H9 (cell line): ENCODE results near the gene ATAD5. TPM values are rescaled to one million over a fixed set of nuclear protein-coding genes. Genes with fewer than 3 reads are reported as not detected.

Source experiments
- DNase-seq: peaks from one replicate; pipeline ENCODE4 v3.0.0-alpha.2; 2017
- H2AFZ ChIP-seq: one replicate; pipeline ENCODE4 v1.6.1; 2013; ENCODE audit warnings: mild to moderate bottlenecking, low read length, control low read depth, moderate library complexity
- H2AK5ac ChIP-seq: 2 replicates; pipeline ENCODE4 v1.6.1; 2013; ENCODE audit warnings: low read length, control low read depth, mixed read lengths; ENCODE audit not compliant: insufficient read length
- H2BK120ac ChIP-seq: one replicate; pipeline ENCODE4 v1.6.1; 2013; ENCODE audit warnings: low read depth, mild to moderate bottlenecking, low read length, control low read depth, inconsistent platforms; ENCODE audit not compliant: poor library complexity, severe bottlenecking
- H2BK12ac ChIP-seq: 2 replicates; pipeline ENCODE4 v1.6.1; 2013; ENCODE audit warnings: low read length, control low read depth, mixed read lengths, low read depth; ENCODE audit not compliant: insufficient read length
- H2BK15ac ChIP-seq: 2 replicates; pipeline ENCODE4 v1.6.1; 2013; ENCODE audit warnings: low read depth, low read length, control low read depth
- H2BK20ac ChIP-seq: one replicate; pipeline ENCODE4 v1.6.1; 2013; ENCODE audit warnings: low read depth, mild to moderate bottlenecking, low read length, control low read depth, inconsistent platforms; ENCODE audit not compliant: poor library complexity, severe bottlenecking
- H2BK5ac ChIP-seq: 2 replicates; pipeline ENCODE4 v1.6.1; 2013; ENCODE audit warnings: low read length, control low read depth, mixed read lengths; ENCODE audit not compliant: insufficient read length
- H3K14ac ChIP-seq: 2 replicates; pipeline ENCODE4 v1.6.1; 2013; ENCODE audit warnings: low read length, control low read depth; ENCODE audit not compliant: insufficient read depth
- H3K18ac ChIP-seq: 2 replicates; pipeline ENCODE4 v1.6.1; 2013; ENCODE audit warnings: low read depth, mild to moderate bottlenecking, mixed read lengths, low read length, control low read depth; ENCODE audit not compliant: insufficient read length
- H3K23ac ChIP-seq: 2 replicates; pipeline ENCODE4 v1.6.1; 2013; ENCODE audit warnings: low read length, control low read depth, mixed read lengths, low read depth; ENCODE audit not compliant: insufficient read length
- H3K23me2 ChIP-seq: 2 replicates; pipeline ENCODE4 v1.6.1; 2013; ENCODE audit warnings: low read depth, mild to moderate bottlenecking, mixed read lengths, low read length, control low read depth; ENCODE audit not compliant: insufficient read length, poor library complexity, severe bottlenecking
- H3K27ac ChIP-seq: 2 replicates; pipeline ENCODE4 v1.5.1; 2013; ENCODE audit warnings: low read length, control low read depth, mixed read lengths, low read depth; ENCODE audit not compliant: insufficient read length
- H3K27me3 ChIP-seq: 2 replicates; pipeline ENCODE4 v1.6.1; 2013; ENCODE audit warnings: low read length, control low read depth, inconsistent platforms; ENCODE audit not compliant: insufficient read depth
- H3K4ac ChIP-seq: 2 replicates; pipeline ENCODE4 v1.6.1; 2013; ENCODE audit warnings: low read depth, mild to moderate bottlenecking, control low read depth, inconsistent platforms, low read length, moderate library complexity
- H3K4me1 ChIP-seq: 2 replicates; pipeline ENCODE4 v1.6.1; 2013; ENCODE audit warnings: low read length, control low read depth, inconsistent platforms; ENCODE audit not compliant: insufficient read depth
- H3K4me2 ChIP-seq: 2 replicates; pipeline ENCODE4 v1.6.1; 2013; ENCODE audit warnings: low read length, control low read depth, mixed read lengths; ENCODE audit not compliant: insufficient read length, insufficient read depth
- H3K56ac ChIP-seq: 2 replicates; pipeline ENCODE4 v1.6.1; 2013; ENCODE audit warnings: low read depth, mild to moderate bottlenecking, mixed read lengths, low read length, control low read depth; ENCODE audit not compliant: insufficient read length
- H3K79me1 ChIP-seq: 2 replicates; pipeline ENCODE4 v1.6.1; 2013; ENCODE audit warnings: low read depth, mild to moderate bottlenecking, moderate library complexity, low read length, control low read depth, inconsistent platforms; ENCODE audit not compliant: insufficient read depth, poor library complexity, severe bottlenecking
- H3K79me2 ChIP-seq: 2 replicates; pipeline ENCODE4 v1.6.1; 2013; ENCODE audit warnings: low read length, control low read depth, inconsistent platforms; ENCODE audit not compliant: insufficient read depth
- H3K9ac ChIP-seq: 2 replicates; pipeline ENCODE4 v1.6.1; 2013; ENCODE audit warnings: low read length, control low read depth, mixed read lengths; ENCODE audit not compliant: insufficient read length; ENCODE audit errors: extremely low read depth
- H3K9me3 ChIP-seq: one replicate; pipeline ENCODE4 v1.6.1; 2013; ENCODE audit warnings: low read depth, low read length, inconsistent platforms; ENCODE audit not compliant: control insufficient read depth
- H3T11ph ChIP-seq: one replicate; pipeline ENCODE4 v1.6.1; 2013; ENCODE audit warnings: mild to moderate bottlenecking, low read length, control low read depth, inconsistent platforms
- H4K20me1 ChIP-seq: one replicate; pipeline ENCODE4 v1.6.1; 2013; ENCODE audit not compliant: control insufficient read depth, insufficient read length, insufficient read depth
- H4K5ac ChIP-seq: 2 replicates; pipeline ENCODE4 v1.6.1; 2013; ENCODE audit warnings: low read depth, mild to moderate bottlenecking, mixed read lengths, low read length, control low read depth; ENCODE audit not compliant: insufficient read length
- H4K8ac ChIP-seq: replicated peaks from 2 replicates; pipeline ENCODE4 v1.6.1; 2013; ENCODE audit warnings: low read length, control low read depth, mixed read lengths, low read depth; ENCODE audit not compliant: insufficient read length
- H4K91ac ChIP-seq: 2 replicates; pipeline ENCODE4 v1.6.1; 2013; ENCODE audit warnings: low read depth, mild to moderate bottlenecking, moderate library complexity, mixed read lengths, low read length, control low read depth; ENCODE audit not compliant: insufficient read length
- H3K27ac Mint-ChIP-seq, 3 experiments: 2 replicates in 2 of 3; 3 replicates in 1 of 3; pipeline ENCODE4 v1.8.0; 2020 to 2021; ENCODE audit warnings: mixed read lengths in 3 of 3, mild to moderate bottlenecking in 1 of 3, moderate library complexity in 1 of 3
- H3K27me3 Mint-ChIP-seq: 2 replicates; pipeline ENCODE4 v1.8.0; 2021; ENCODE audit warnings: low read depth, mild to moderate bottlenecking, moderate library complexity, mixed read lengths
- H3K36me3 Mint-ChIP-seq, 3 experiments: 2 replicates in 2 of 3; 3 replicates in 1 of 3; pipeline ENCODE4 v1.8.0; 2020 to 2021; ENCODE audit warnings: low read depth in 3 of 3, mixed read lengths in 3 of 3; ENCODE audit not compliant: insufficient read depth in 1 of 3
- H3K4me1 Mint-ChIP-seq, 2 experiments: 2 replicates each; pipeline ENCODE4 v1.8.0; 2020; ENCODE audit warnings: mixed read lengths in 2 of 2
- H3K4me3 Mint-ChIP-seq, 2 experiments: 2 replicates in 1 of 2; 3 replicates in 1 of 2; pipeline ENCODE4 v1.8.0; 2020 to 2021; ENCODE audit warnings: mild to moderate bottlenecking in 2 of 2, mixed read lengths in 2 of 2, moderate library complexity in 1 of 2
- H3K9me3 Mint-ChIP-seq, 2 experiments: 2 replicates in 1 of 2; 3 replicates in 1 of 2; pipeline ENCODE4 v1.8.0; 2020; ENCODE audit warnings: mild to moderate bottlenecking in 2 of 2, mixed read lengths in 2 of 2, moderate library complexity in 1 of 2
- CTCF ChIP-seq: fragments of 200-600 bp; sonication (generic); conservative IDR thresholded peaks from 3 replicates; pipeline ENCODE4 v1.8.0; 2021; ENCODE audit warnings: antibody characterized with exemption, mild to moderate bottlenecking
- WGBS: extraction: QIAGEN DNeasy Blood & Tissue Kit; methylation state at CpG from one replicate; pipeline ENCODE4 v1.1.7; 2013; ENCODE audit warnings: missing lambda C conversion rate, low lambda C conversion rate, mixed read lengths; ENCODE audit not compliant: insufficient read length; ENCODE audit errors: extremely low coverage; 5-methylcytosine and 5-hydroxymethylcytosine counted together
- long read RNA-seq: library from polyadenylated mRNA; unstranded; transcript quantifications from one replicate; pipeline ENCODE4 v2.0.0, GENCODE V29; 2020
- total RNA-seq: library from RNA; stranded (reverse); gene quantifications from 2 replicates; pipeline ENCODE4 v1.2.1, GENCODE V29; 2021

ATAD5 gene, protein sequence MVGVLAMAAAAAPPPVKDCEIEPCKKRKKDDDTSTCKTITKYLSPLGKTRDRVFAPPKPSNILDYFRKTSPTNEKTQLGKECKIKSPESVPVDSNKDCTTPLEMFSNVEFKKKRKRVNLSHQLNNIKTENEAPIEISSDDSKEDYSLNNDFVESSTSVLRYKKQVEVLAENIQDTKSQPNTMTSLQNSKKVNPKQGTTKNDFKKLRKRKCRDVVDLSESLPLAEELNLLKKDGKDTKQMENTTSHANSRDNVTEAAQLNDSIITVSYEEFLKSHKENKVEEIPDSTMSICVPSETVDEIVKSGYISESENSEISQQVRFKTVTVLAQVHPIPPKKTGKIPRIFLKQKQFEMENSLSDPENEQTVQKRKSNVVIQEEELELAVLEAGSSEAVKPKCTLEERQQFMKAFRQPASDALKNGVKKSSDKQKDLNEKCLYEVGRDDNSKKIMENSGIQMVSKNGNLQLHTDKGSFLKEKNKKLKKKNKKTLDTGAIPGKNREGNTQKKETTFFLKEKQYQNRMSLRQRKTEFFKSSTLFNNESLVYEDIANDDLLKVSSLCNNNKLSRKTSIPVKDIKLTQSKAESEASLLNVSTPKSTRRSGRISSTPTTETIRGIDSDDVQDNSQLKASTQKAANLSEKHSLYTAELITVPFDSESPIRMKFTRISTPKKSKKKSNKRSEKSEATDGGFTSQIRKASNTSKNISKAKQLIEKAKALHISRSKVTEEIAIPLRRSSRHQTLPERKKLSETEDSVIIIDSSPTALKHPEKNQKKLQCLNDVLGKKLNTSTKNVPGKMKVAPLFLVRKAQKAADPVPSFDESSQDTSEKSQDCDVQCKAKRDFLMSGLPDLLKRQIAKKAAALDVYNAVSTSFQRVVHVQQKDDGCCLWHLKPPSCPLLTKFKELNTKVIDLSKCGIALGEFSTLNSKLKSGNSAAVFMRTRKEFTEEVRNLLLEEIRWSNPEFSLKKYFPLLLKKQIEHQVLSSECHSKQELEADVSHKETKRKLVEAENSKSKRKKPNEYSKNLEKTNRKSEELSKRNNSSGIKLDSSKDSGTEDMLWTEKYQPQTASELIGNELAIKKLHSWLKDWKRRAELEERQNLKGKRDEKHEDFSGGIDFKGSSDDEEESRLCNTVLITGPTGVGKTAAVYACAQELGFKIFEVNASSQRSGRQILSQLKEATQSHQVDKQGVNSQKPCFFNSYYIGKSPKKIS (N-terminal part only)
- 24.6 and 27.0 TPM in 2 replicates for total RNA-seq
- long read RNA-seq, full-length matches to known transcripts, result 1 of 215 reads
- long read RNA-seq, partial matches to known transcripts, result 210 of 215 reads
- long read RNA-seq, other reads (novel, unspliced or antisense), result 4 of 215 reads

DNA sequence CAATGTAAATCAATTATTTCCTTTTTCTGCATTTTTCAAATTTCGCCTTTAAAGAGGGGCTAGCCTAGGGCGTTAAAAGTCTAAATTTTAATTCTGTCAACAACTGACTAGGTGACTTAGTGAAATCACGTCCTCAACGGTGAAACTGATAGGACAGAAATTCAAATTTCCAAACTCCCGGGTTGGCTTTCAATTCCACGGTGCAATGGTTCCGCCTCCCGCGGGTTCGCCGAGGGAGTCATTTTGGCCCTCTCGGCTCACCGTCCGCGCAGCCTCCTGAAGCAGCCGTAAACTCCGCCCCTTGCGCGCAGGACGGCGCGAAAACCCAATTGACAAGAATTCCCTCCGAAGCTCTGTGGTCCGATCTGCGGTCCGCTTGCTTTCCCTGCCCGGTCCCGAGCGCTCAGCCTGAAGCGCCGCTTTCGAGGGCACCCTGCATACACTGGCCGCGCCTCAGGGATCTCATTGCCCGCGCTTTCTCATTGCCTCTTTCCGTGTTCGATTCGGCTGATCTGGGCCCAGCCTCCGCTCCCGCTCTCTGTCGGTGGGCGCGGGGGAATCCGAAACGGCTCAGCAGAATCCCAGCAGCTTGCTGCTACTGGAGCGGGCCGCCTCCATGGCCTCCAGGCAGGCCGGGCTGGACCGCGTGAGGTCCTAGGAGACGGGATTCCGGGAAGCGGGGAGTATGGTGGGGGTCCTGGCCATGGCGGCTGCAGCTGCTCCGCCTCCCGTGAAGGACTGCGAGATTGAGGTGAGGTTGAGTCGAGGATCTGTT lies at the start of gene ATAD5:
Gene ATAD5, plus strand, starts transcription at position 304 of the 775 bp plus-strand sequence. Its CDS starts 382 bp downstream, at position 686.
- TF ChIP-seq CTCF, result no peak
- H3K9me3 Mint-ChIP-seq, result no peaks in the 10 kb centered on the region; a peak in 1 of 5 replicates
- H3K4me1 Mint-ChIP-seq, result peaks cover 15 to 20% of the 10 kb centered on the region in 2 experiments
- Histone ChIP-seq H3K4me2 (peak within 1 kb of the TSS; percentile 100), H2BK5ac (no peak within 1 kb of the TSS), H4K20me1 (no peaks in the 10 kb centered on the region), H3K79me2 (peaks cover 9% of the 10 kb centered on the region; the same call in 1 of the 2 replicates), H3T11ph (no peak within 1 kb of the TSS), H3K23ac (peak within 1 kb of the TSS; percentile 91), H4K8ac (peak within 1 kb of the TSS; percentile 74), H3K9me3 (no peaks in the 10 kb centered on the region), H3K23me2 (peaks cover 6% of the 10 kb centered on the region), H4K91ac (peak within 1 kb of the TSS; percentile 53), H2BK20ac (no peak within 1 kb of the TSS), H2BK120ac (no peak within 1 kb of the TSS), H3K18ac (peak within 1 kb of the TSS; percentile 91), H3K56ac (peak within 1 kb of the TSS; percentile 35), H3K9ac (peak within 1 kb of the TSS; percentile 99), H3K4ac (peak within 1 kb of the TSS; percentile 34), H3K4me1 (no peaks in the 10 kb centered on the region; the same call in 1 of the 2 replicates), H3K27ac (peak within 1 kb of the TSS; percentile 63), H2BK12ac (peak within 1 kb of the TSS; percentile 40), H2AK5ac (no peak within 1 kb of the TSS), H2BK15ac (peak within 1 kb of the TSS; percentile 97), H3K79me1 (no peaks in the 10 kb centered on the region), H4K5ac (peak within 1 kb of the TSS; percentile 81), H3K14ac (peak within 1 kb of the TSS; percentile 98), H3K27me3 (no peaks in the 10 kb centered on the region), H2AFZ (peak within 1 kb of the TSS; percentile 49)
- H3K27ac Mint-ChIP-seq, result peak within 1 kb of the TSS; percentile 97 to 99 (median 99)
- H3K27me3 Mint-ChIP-seq, result peaks cover 2% of the 10 kb centered on the region; the same call in 1 of the 2 replicates
- H3K36me3 Mint-ChIP-seq, result peaks cover 14 to 24% (median 23%) of the 10 kb centered on the region in 3 experiments; a peak in 6 of 7 replicates
- H3K4me3 Mint-ChIP-seq, result peak within 1 kb of the TSS; percentile 95 to 100
- WGBS, result no CpG with 5 or more reads among the region's 59 CpGs
- DNase-seq, result peak; percentile 92
